Renal cortical epithelial cell (primary cell): ENCODE measurements around the gene CTAG1A. TPM values are rescaled to one million over a fixed set of nuclear protein-coding genes. Genes with fewer than 3 reads are reported as not detected.
"Not testable (repeated sequence)": the region's sequence is repeated elsewhere in the genome, so short reads cannot be mapped to it uniquely, and the experiment has no call there.

ENCODE experiments used
- DNase-seq: peaks from one replicate; pipeline ENCODE4 v3.0.0-alpha.2; 2011; ENCODE audit warnings: low read depth
- total RNA-seq: library from RNA; depleted of rRNA; stranded (reverse); fragments of >200 nt; gene quantifications from 2 replicates; pipeline ENCODE4 v1.2.3, GENCODE V29; 2014

The CTAG1A gene
- total RNA-seq, 1 donor from 2014 or later, result not detected

DNA sequence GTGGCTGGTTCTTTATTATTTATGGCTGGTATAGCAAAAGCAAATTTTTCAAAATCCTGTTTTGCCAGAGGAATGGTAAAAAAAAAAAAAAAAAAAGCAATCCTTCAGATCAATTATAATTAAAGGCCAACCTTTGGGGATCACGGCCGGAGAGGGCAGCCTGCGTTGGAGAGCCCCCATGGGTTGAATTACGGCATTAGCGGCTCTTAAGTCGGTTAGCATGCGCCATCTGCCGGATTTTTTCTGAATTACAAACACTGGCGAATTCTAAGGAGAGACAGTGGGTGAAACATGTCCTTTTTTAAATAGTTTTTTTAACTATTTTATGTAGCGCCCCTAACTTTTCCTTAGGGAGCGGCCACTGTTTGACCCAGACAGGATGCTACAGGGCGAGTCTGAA, 28.7 kb downstream of the CTAG1A start:
- DNase-seq, result not testable (repeated sequence)

DNA sequence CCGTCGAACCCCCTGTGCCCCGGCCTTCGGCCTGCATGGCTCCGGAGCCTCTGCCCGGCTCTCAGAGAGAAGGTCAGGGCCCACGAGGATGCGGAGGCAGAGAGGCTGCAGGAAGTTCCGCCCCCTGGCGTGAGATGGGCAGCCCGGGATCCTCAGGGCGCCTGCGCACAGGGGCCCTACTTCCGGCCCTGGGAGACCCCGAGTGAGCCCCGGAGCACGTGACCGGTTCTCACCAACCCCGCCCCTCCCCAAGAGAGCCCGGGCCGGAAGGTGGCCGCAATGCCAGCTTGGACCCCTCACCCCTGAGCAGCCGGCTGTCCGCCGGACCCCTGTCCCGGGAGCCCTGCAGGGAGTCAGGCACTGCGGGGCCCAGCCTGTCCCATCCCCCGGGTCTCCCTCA, 34.2 kb downstream of the CTAG1A start, which contains the start of gene CTAG1B:
TSS of gene CTAG1B (minus strand) at position 101 of the 400 bp plus-strand sequence. CDS start at position 37, 64 bp downstream.
- not testable (repeated sequence) for DNase-seq

DNA sequence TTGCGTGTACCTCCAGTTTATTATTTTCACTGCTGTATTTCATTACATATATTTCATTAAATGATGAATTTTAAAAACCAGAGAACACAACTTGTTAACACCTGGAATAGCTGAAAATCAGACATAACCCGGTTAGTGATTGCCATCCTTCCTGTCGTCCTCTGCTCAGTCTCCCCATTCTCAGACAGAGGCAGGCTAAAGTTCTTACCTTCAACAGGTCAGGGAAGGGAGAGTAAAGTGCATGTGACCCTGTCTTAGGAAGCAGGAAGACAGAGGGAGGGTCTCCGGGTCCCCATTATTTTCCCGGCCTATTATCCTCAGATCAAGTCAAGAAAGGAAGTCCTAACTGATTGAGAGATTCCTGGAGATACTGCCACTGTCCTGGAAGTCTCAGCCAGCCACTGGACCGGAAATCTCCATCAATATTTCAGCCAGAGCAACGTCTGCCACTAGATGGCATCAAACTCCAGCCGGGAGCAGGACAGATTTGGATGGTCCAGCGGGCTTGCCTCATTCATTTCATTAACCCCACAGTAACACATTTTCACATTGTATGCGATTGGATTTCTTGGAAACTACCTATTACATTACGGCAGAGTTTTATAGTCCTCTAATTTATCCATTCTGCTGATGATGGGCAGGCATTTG, 36.0 kb downstream of the CTAG1A start:
- DNase-seq, result not testable (repeated sequence)

DNA sequence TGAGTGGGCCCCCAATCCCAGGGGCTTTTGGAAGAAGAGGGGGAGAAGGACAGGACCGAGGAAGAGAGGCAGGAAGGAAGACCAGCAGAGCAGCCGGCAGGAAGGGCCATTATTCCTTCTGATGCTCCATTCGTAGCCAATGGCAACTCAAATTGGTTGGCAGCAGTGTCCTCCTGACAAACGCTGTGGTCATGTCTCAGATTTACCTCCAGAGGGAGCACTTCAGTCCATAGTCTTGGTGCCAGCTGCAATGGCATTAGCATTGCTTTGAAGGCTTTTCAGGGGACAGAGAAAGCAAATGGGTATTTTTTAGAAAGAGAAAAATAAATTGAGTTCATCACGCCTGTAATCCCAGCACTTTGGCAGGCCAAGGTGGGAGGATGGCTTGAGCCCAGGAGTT, 44.0 kb downstream of the CTAG1A start:
- DNase-seq, result not testable (repeated sequence)

DNA sequence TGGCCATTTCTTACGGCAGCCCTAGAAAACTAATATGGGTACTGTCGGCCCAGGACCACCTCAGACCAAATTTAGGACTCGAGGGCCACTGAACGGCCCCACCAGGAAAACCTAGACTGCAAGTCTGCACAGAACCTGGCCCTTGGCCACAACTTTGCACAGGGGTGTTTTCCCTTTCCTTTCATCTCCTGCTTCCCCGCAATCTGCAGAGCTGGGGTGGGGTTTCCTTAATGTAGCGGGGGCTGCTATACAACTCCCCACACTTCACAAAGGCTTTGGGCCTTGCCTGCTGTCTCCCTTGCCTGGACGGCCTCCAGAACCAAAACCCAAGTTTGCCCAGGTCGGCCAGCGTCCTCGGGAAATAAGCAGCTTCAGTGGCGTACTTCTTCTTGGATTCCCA, 46.0 kb downstream of the CTAG1A start:
- not testable (repeated sequence) for DNase-seq

DNA sequence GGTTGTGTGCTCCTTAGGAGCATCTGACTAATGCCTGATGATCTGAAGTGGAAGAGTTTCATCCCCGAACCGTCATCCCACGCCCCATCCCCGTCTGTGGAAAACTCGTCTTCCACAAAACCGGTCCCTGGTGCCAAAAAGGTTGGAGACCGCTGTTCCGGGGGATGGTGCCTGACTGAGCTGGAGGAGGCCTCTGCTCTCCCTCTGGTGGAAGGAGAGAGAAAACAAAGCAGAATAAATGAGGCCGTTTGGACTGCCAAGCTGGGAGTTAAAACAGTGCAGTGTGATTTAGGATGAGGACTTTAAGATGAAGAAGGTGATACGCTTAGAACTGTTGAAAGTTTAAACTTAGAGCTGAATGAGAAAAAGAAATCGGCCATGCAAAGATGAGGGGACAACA, 48.7 kb downstream of the CTAG1A start:
- not testable (repeated sequence) for DNase-seq

Other genes starting within 250 kb of the CTAG1A start
- 1,833 and 2,112 TPM in 2 replicates for gene FLNA, start 210.5 kb upstream of the CTAG1A start, total RNA-seq
- gene EMD, start 205.8 kb upstream of the CTAG1A start, total RNA-seq, result 14.9 and 16.8 TPM in 2 replicates
- 3,735 and 5,196 TPM in 2 replicates for gene RPL10, start 186.8 kb upstream of the CTAG1A start, total RNA-seq
- 34.7 and 42.5 TPM in 2 replicates for gene DNASE1L1, start 175.9 kb upstream of the CTAG1A start, total RNA-seq
- gene TAFAZZIN, start 173.6 kb upstream of the CTAG1A start, total RNA-seq, result 16.8 and 21.2 TPM in 2 replicates
- 69.8 and 70.8 TPM in 2 replicates for gene ATP6AP1, start 156.5 kb upstream of the CTAG1A start, total RNA-seq
- 37.3 and 104 TPM in 2 replicates for gene GDI1, start 148.0 kb upstream of the CTAG1A start, total RNA-seq
- 65.8 and 71.8 TPM in 2 replicates for gene FAM50A, start 141.0 kb upstream of the CTAG1A start, total RNA-seq
- 13.0 and 33.7 TPM in 2 replicates for gene PLXNA3, start 126.9 kb upstream of the CTAG1A start, total RNA-seq
- 14.0 and 24.5 TPM in 2 replicates for gene LAGE3, start 105.9 kb upstream of the CTAG1A start, total RNA-seq
- gene UBL4A, start 98.5 kb upstream of the CTAG1A start, total RNA-seq, result 48.8 and 65.8 TPM in 2 replicates
- 10.9 and 47.0 TPM in 2 replicates for gene SLC10A3, start 94.5 kb upstream of the CTAG1A start, total RNA-seq
- 16.5 and 42.0 TPM in 2 replicates for gene FAM3A, start 68.9 kb upstream of the CTAG1A start, total RNA-seq
- gene G6PD, start 38.3 kb upstream of the CTAG1A start, total RNA-seq, result 30.6 and 152 TPM in 2 replicates
- gene IKBKG, start 37.5 kb upstream of the CTAG1A start, total RNA-seq, result 14.9 and 17.9 TPM in 2 replicates
- not detected in 2 replicates for gene CTAG1B, start 34.1 kb downstream of the CTAG1A start, total RNA-seq
- not detected in 2 replicates for gene CTAG2, start 68.4 kb downstream of the CTAG1A start, total RNA-seq
- 0.70 and 0.87 TPM in 2 replicates for gene GAB3, start 165.9 kb downstream of the CTAG1A start, total RNA-seq
- gene DKC1, start 177.7 kb downstream of the CTAG1A start, total RNA-seq, result 40.4 and 47.8 TPM in 2 replicates
- 6.6 and 17.2 TPM in 2 replicates for gene MPP1, start 220.4 kb downstream of the CTAG1A start, total RNA-seq
- gene SMIM9, start 249.5 kb downstream of the CTAG1A start, total RNA-seq, result not detected in 2 replicates